ENCODE results near the gene LTBP3. TPM values are rescaled to one million over a fixed set of nuclear protein-coding genes. Genes with fewer than 3 reads are reported as not detected.
A peak's percentile ranks its signal among the peaks of the same experiment; 100 is the strongest.

The LTBP3 gene
- total RNA-seq, 1 experiment from 2014 or later, result 92.1 TPM

DNA sequence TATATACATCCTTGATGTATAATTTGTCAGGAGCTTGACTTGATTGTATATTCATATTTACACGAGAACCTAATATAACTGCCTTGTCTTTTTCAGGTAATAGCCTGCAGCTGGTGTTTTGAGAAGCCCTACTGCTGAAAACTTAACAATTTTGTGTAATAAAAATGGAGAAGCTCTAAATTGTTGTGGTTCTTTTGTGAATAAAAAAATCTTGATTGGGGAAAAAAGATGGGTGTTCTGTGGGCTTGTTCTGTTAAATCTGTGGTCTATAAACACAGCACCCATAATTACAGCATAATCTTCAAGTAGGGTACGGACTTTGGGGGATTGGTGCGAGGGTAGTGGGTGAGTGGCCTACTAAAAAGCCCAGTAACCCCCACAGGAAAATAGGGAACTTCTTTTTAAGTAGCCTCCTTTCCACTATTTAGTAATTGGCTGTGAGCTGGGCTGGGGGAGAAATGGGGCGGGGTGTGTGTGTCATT, 51.8 kb downstream of the LTBP3 start:
- Histone ChIP-seq H3K27me3 (replicated peaks; ENCODE audit: insufficient read depth, low read depth, low read length, poor library complexity) (no peaks in the 10 kb centered on the region), H3K4me3 (ENCODE audit: low read depth, low read length, poor library complexity, severe bottlenecking) (peak overlapping the region; percentile 85), H3K4me1 (ENCODE audit: insufficient read depth, low read length, poor library complexity, severe bottlenecking) (peaks cover 33% of the 10 kb centered on the region), H3K27ac (ENCODE audit: low read depth, low read length, poor library complexity, severe bottlenecking) (peak overlapping the region; percentile 72), H3K9me3 (ENCODE audit: low read depth, low read length, poor library complexity, severe bottlenecking) (no peaks in the 10 kb centered on the region), H3K36me3 (ENCODE audit: insufficient read depth, low read length, poor library complexity, severe bottlenecking) (peaks cover 62% of the 10 kb centered on the region)
- no peak for TF ChIP-seq EZH2 (IDR thresholded peaks at IDR 0.05; ENCODE audit: borderline replicate concordance, low read depth, low read length, poor library complexity, severe bottlenecking)
- TF ChIP-seq, protein P1, sequence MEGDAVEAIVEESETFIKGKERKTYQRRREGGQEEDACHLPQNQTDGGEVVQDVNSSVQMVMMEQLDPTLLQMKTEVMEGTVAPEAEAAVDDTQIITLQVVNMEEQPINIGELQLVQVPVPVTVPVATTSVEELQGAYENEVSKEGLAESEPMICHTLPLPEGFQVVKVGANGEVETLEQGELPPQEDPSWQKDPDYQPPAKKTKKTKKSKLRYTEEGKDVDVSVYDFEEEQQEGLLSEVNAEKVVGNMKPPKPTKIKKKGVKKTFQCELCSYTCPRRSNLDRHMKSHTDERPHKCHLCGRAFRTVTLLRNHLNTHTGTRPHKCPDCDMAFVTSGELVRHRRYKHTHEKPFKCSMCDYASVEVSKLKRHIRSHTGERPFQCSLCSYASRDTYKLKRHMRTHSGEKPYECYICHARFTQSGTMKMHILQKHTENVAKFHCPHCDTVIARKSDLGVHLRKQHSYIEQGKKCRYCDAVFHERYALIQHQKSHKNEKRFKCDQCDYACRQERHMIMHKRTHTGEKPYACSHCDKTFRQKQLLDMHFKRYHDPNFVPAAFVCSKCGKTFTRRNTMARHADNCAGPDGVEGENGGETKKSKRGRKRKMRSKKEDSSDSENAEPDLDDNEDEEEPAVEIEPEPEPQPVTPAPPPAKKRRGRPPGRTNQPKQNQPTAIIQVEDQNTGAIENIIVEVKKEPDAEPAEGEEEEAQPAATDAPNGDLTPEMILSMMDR (conservative IDR thresholded peaks at IDR 0.05; ENCODE audit: low read depth, low read length), result no peak
- no peak for DNase-seq (ENCODE audit: low spot score)
- no TSS peak for BruUV-seq (replicated peaks)
- CTCF ChIA-PET, result no interaction called here
- POLR2A ChIA-PET (ENCODE audit: low non-redundant PET), result interaction anchor here (0.6 to 4.1 kb wide), 13 partner anchors 9 to 636 kb away, joined by 3 to 26 read pairs (median 4); partner anchors contain the start of gene NEAT1
- intact Hi-C loops (cut with micrococcal nuclease; ENCODE audit: unreplicated experiment), result no loop called here

DNA sequence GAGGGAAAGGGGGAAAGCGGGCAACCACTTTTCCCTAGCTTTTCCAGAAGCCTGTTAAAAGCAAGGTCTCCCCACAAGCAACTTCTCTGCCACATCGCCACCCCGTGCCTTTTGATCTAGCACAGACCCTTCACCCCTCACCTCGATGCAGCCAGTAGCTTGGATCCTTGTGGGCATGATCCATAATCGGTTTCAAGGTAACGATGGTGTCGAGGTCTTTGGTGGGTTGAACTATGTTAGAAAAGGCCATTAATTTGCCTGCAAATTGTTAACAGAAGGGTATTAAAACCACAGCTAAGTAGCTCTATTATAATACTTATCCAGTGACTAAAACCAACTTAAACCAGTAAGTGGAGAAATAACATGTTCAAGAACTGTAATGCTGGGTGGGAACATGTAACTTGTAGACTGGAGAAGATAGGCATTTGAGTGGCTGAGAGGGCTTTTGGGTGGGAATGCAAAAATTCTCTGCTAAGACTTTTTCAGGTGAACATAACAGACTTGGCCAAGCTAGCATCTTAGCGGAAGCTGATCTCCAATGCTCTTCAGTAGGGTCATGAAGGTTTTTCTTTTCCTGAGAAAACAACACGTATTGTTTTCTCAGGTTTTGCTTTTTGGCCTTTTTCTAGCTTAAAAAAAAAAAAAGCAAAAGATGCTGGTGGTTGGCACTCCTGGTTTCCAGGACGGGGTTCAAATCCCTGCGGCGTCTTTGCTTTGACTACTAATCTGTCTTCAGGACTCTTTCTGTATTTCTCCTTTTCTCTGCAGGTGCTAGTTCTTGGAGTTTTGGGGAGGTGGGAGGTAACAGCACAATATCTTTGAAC, 52.5 kb downstream of the LTBP3 start:
- Histone ChIP-seq H3K9me3 (ENCODE audit: low read depth, low read length, poor library complexity, severe bottlenecking) (no peaks in the 10 kb centered on the region), H3K27me3 (replicated peaks; ENCODE audit: insufficient read depth, low read depth, low read length, poor library complexity) (no peaks in the 10 kb centered on the region), H3K27ac (ENCODE audit: low read depth, low read length, poor library complexity, severe bottlenecking) (peak overlapping the region; percentile 72), H3K36me3 (ENCODE audit: insufficient read depth, low read length, poor library complexity, severe bottlenecking) (peaks cover 68% of the 10 kb centered on the region), H3K4me3 (ENCODE audit: low read depth, low read length, poor library complexity, severe bottlenecking) (peak overlapping the region; percentile 85), H3K4me1 (ENCODE audit: insufficient read depth, low read length, poor library complexity, severe bottlenecking) (peaks cover 33% of the 10 kb centered on the region)
- no TSS peak for BruUV-seq (replicated peaks)
- ChIA-PET POLR2A (ENCODE audit: low non-redundant PET) (interaction anchor here (0.6 to 4.1 kb wide), 12 partner anchors 9 to 172 kb away, joined by 3 to 26 read pairs (median 6); partner anchors contain the start of gene DPF2), CTCF (interaction anchor here (1.0 to 1.1 kb wide), 2 partner anchors 79 to 90 kb away, joined by 3 read pairs; no protein-coding TSS in a partner anchor)
- DNase-seq (ENCODE audit: low spot score), result no peak
- no peak for TF ChIP-seq EZH2 (IDR thresholded peaks at IDR 0.05; ENCODE audit: borderline replicate concordance, low read depth, low read length, poor library complexity, severe bottlenecking)
- TF ChIP-seq, protein P1 (conservative IDR thresholded peaks at IDR 0.05; ENCODE audit: low read depth, low read length), result no peak
- intact Hi-C loops (cut with micrococcal nuclease; ENCODE audit: unreplicated experiment), result no loop called here

DNA sequence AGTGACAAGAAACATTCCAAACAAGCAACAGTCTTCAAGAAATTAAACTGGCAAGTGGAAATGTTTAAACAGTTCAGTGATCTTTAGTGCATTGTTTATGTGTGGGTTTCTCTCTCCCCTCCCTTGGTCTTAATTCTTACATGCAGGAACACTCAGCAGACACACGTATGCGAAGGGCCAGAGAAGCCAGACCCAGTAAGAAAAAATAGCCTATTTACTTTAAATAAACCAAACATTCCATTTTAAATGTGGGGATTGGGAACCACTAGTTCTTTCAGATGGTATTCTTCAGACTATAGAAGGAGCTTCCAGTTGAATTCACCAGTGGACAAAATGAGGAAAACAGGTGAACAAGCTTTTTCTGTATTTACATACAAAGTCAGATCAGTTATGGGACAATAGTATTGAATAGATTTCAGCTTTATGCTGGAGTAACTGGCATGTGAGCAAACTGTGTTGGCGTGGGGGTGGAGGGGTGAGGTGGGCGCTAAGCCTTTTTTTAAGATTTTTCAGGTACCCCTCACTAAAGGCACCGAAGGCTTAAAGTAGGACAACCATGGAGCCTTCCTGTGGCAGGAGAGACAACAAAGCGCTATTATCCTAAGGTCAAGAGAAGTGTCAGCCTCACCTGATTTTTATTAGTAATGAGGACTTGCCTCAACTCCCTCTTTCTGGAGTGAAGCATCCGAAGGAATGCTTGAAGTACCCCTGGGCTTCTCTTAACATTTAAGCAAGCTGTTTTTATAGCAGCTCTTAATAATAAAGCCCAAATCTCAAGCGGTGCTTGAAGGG, 53.3 kb downstream of the LTBP3 start:
- CTCF ChIA-PET, result interaction anchor here (1.0 to 1.1 kb wide), 2 partner anchors 79 to 89 kb away, joined by 3 read pairs; no protein-coding TSS in a partner anchor
- BruUV-seq (replicated peaks), result TSS peak; percentile 0
- DNase-seq (ENCODE audit: low spot score), result no peak
- Histone ChIP-seq H3K27me3 (replicated peaks; ENCODE audit: insufficient read depth, low read depth, low read length, poor library complexity) (no peaks in the 10 kb centered on the region), H3K4me1 (ENCODE audit: insufficient read depth, low read length, poor library complexity, severe bottlenecking) (peaks cover 33% of the 10 kb centered on the region), H3K27ac (ENCODE audit: low read depth, low read length, poor library complexity, severe bottlenecking) (peak overlapping the region; percentile 72), H3K36me3 (ENCODE audit: insufficient read depth, low read length, poor library complexity, severe bottlenecking) (peaks cover 75% of the 10 kb centered on the region), H3K9me3 (ENCODE audit: low read depth, low read length, poor library complexity, severe bottlenecking) (no peaks in the 10 kb centered on the region), H3K4me3 (ENCODE audit: low read depth, low read length, poor library complexity, severe bottlenecking) (peak overlapping the region; percentile 85)
- POLR2A ChIA-PET (ENCODE audit: low non-redundant PET), result interaction anchor here (0.6 to 4.1 kb wide), 8 partner anchors 13 to 236 kb away, joined by 3 to 17 read pairs (median 4); partner anchors contain the start of gene DPF2
- intact Hi-C loops (cut with micrococcal nuclease; ENCODE audit: unreplicated experiment), result no loop called here
- TF ChIP-seq, protein P1 (conservative IDR thresholded peaks at IDR 0.05; ENCODE audit: low read depth, low read length), result no peak
- TF ChIP-seq EZH2 (IDR thresholded peaks at IDR 0.05; ENCODE audit: borderline replicate concordance, low read depth, low read length, poor library complexity, severe bottlenecking), result no peak
